ENCODE data around the gene CD6. TPM values are rescaled to one million over a fixed set of nuclear protein-coding genes. Genes with fewer than 3 reads are reported as not detected.
A peak's percentile ranks its signal among the peaks of the same experiment; 100 is the strongest.

The CD6 gene
- total RNA-seq, 3 donors from 2014 or later: 2.3 to 4.3 (median 2.8) TPM

DNA sequence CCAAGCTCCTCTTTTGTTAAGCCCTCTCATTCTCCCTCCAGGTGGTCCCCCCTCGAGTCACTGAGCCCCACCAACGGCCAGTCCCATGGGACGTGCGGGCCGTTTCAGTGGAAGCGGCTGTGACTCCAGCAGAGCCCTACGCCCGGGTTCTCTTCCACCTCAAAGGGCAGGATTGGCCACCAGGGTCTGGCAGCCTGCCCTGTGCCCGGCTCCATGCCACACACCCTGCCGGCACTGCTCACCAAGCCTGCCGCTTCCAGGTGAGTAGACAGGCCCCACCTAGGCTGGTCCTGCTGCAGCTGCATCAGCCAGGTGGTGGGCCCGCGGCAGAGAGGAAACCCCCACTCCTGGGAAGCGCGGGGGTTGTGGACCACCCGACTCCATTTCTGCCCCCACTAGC, 43.9 kb upstream of the CD6 start:
- no peaks in the 10 kb centered on the region for H3K36me3 ChIP-seq (ENCODE audit: low read depth)
- DNase-seq: no peak
- H3K4me3 ChIP-seq: no peak overlapping the region

DNA sequence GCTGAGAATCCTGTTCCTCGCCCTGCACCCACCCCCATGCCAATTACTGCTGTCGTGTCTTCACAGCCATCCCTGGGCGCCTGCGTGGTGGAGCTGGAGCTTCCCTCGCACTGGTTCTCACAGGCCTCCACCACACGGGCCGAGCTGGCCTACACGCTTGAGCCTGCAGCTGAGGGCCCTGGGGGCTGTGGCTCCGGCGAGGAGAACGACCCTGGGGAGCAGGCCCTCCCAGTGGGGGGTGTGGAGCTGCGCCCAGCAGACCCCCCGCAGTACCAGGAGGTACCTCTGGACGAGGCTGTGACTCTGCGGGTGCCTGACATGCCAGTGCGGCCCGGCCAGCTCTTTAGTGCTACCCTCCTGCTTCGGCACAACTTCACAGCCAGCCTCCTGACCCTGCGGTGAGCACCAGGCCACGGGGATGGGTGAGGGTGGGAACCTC, 42.9 kb upstream of the CD6 start:
- no peak for ATAC-seq
- Histone ChIP-seq H3K4me1 (ENCODE audit: low read depth) (peaks cover 17% of the 10 kb centered on the region), H3K36me3 (ENCODE audit: low read depth) (no peaks in the 10 kb centered on the region), H3K9me3 (no peaks in the 10 kb centered on the region), H3K4me3 (no peak overlapping the region)
- TF ChIP-seq, protein P1, sequence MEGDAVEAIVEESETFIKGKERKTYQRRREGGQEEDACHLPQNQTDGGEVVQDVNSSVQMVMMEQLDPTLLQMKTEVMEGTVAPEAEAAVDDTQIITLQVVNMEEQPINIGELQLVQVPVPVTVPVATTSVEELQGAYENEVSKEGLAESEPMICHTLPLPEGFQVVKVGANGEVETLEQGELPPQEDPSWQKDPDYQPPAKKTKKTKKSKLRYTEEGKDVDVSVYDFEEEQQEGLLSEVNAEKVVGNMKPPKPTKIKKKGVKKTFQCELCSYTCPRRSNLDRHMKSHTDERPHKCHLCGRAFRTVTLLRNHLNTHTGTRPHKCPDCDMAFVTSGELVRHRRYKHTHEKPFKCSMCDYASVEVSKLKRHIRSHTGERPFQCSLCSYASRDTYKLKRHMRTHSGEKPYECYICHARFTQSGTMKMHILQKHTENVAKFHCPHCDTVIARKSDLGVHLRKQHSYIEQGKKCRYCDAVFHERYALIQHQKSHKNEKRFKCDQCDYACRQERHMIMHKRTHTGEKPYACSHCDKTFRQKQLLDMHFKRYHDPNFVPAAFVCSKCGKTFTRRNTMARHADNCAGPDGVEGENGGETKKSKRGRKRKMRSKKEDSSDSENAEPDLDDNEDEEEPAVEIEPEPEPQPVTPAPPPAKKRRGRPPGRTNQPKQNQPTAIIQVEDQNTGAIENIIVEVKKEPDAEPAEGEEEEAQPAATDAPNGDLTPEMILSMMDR (IDR thresholded peaks at IDR 0.05): no peak
- no peak for DNase-seq
- intact Hi-C loops (cut with DNase I, micrococcal nuclease): no loop called here

More for the DNA sequence above, 43.9 kb upstream of the CD6 start:
- intact Hi-C loops (cut with DNase I, micrococcal nuclease): no loop called here
- TF ChIP-seq, protein P1 (IDR thresholded peaks at IDR 0.05): no peak
- peaks cover 17% of the 10 kb centered on the region for H3K4me1 ChIP-seq (ENCODE audit: low read depth)
- ATAC-seq: no peak
- H3K9me3 ChIP-seq: no peaks in the 10 kb centered on the region

DNA sequence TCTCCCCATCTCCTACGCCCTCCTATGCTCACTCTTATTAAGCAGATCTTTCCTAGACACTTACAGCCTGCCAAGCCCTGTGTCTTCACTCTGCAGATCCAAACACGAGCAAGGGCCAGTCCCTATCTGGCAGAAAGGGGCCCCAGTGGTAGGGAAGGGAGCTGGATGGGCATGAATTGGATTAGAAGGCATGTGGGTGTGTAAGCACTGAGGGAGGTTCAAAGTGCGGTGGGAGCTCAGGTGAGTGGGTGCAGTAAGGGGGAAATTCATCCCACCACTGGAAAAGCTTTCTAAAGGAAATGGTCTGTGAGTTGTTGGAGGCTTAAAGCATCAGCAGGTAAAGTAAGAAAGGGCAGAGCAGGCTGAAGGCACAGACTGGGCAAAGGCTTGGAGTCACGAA, 41.7 kb upstream of the CD6 start:
- H3K9me3 ChIP-seq: no peaks in the 10 kb centered on the region
- H3K4me3 ChIP-seq: no peak overlapping the region
- intact Hi-C loops (cut with DNase I, micrococcal nuclease): no loop called here
- no peaks in the 10 kb centered on the region for H3K36me3 ChIP-seq (ENCODE audit: low read depth)
- TF ChIP-seq, protein P1 (IDR thresholded peaks at IDR 0.05): no peak
- ATAC-seq (no peak), DNase-seq (no peak)
- H3K4me1 ChIP-seq (ENCODE audit: low read depth): peaks cover 5% of the 10 kb centered on the region

DNA sequence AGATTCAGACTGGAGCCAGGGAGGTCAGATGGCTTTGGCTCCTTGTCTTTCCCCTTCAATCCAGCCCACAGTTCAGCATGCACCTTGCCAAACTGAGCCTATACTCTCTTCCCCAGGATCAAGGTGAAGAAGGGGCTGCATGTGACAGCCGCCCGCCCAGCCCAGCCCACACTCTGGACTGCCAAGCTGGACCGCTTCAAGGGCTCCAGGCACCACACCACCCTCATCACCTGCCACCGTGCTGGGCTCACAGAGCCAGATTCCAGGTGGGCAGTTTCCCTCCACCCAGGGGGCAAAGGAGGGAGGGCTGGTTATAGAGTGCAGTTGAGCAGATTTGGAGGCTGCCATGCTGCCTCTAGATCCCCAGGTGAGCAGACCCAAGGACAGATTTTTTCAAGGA, 41.1 kb upstream of the CD6 start:
- TF ChIP-seq, protein P1 (IDR thresholded peaks at IDR 0.05): no peak
- Histone ChIP-seq H3K36me3 (ENCODE audit: low read depth) (no peaks in the 10 kb centered on the region), H3K4me3 (no peak overlapping the region), H3K4me1 (ENCODE audit: low read depth) (no peaks in the 10 kb centered on the region), H3K9me3 (no peaks in the 10 kb centered on the region)
- ATAC-seq (no peak), DNase-seq (no peak)
- intact Hi-C loops (cut with DNase I, micrococcal nuclease): no loop called here

DNA sequence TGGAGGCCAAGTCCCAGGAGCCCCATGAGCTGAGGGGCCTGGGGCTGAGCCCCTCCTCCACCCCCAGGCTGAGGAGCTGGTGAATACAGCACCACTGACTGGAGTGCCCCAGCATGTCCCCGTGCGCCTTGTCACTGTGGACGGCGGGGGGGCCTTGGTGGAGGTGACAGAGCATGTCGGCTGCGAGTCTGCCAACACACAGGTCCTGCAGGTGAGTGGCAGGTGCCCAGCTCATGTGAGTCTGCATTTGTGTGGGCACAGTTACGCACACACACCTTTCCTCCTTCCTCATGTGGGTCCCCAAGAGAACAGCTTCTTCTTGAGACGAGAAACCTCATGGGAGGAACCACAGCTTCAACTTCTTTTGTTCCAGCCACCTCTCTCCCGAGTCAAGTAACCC, 39.6 kb upstream of the CD6 start:
- Histone ChIP-seq H3K9me3 (no peaks in the 10 kb centered on the region), H3K4me3 (no peak overlapping the region), H3K36me3 (ENCODE audit: low read depth) (no peaks in the 10 kb centered on the region), H3K4me1 (ENCODE audit: low read depth) (no peaks in the 10 kb centered on the region)
- ATAC-seq: peak; percentile 36
- intact Hi-C loops (cut with DNase I, micrococcal nuclease): no loop called here
- TF ChIP-seq, protein P1 (IDR thresholded peaks at IDR 0.05): no peak
- DNase-seq: peak in 1 of 3 donors; percentile 21
